ENCODE data around the gene KRTAP10-4. TPM values are rescaled to one million over a fixed set of nuclear protein-coding genes. Genes with fewer than 3 reads are reported as not detected.

Gene KRTAP10-4
- total RNA-seq, 2 donors from 2014 or later, result not detected

Other genes starting within 250 kb of the KRTAP10-4 start
- gene CFAP410, start 234.3 kb upstream of the KRTAP10-4 start, total RNA-seq, result 10 to 100 TPM; 18.1 to 18.8 TPM
- 10 to 100 TPM in 1 of 2 donors, 1 to 10 TPM in 1; 7.7 to 11.3 TPM for gene TRPM2, start 220.1 kb upstream of the KRTAP10-4 start, total RNA-seq
- gene LRRC3, start 118.2 kb upstream of the KRTAP10-4 start, total RNA-seq, result 1 to 10 TPM; 1.5 to 1.8 TPM
- not detected for gene KRTAP10-1, start 33.5 kb upstream of the KRTAP10-4 start, total RNA-seq
- not detected for gene KRTAP10-2, start 22.2 kb upstream of the KRTAP10-4 start, total RNA-seq
- gene KRTAP10-3, start 14.9 kb upstream of the KRTAP10-4 start, total RNA-seq, result not detected
- gene KRTAP10-5, start 6.9 kb downstream of the KRTAP10-4 start, total RNA-seq, result not detected
- gene KRTAP10-6, start 18.8 kb downstream of the KRTAP10-4 start, total RNA-seq, result not detected
- not detected for gene KRTAP10-7, start 26.9 kb downstream of the KRTAP10-4 start, total RNA-seq
- not detected for gene KRTAP10-8, start 38.4 kb downstream of the KRTAP10-4 start, total RNA-seq
- not detected for gene KRTAP10-9, start 53.4 kb downstream of the KRTAP10-4 start, total RNA-seq
- not detected for gene KRTAP10-10, start 63.6 kb downstream of the KRTAP10-4 start, total RNA-seq
- not detected for gene KRTAP10-11, start 72.7 kb downstream of the KRTAP10-4 start, total RNA-seq
- not detected for gene KRTAP12-4, start 80.9 kb downstream of the KRTAP10-4 start, total RNA-seq
- not detected for gene KRTAP12-3, start 84.2 kb downstream of the KRTAP10-4 start, total RNA-seq
- gene KRTAP12-2, start 93.2 kb downstream of the KRTAP10-4 start, total RNA-seq, result under 1 TPM in 1 of 2 donors, not detected in 1; 0.48 TPM
- not detected for gene KRTAP12-1, start 108.4 kb downstream of the KRTAP10-4 start, total RNA-seq
- gene KRTAP10-12, start 123.4 kb downstream of the KRTAP10-4 start, total RNA-seq, result not detected
- under 1 TPM; 0.14 to 0.48 TPM for gene TSPEAR, start 137.8 kb downstream of the KRTAP10-4 start, total RNA-seq
- 10 to 100 TPM; 72.6 to 75.6 TPM for gene UBE2G2, start 228.1 kb downstream of the KRTAP10-4 start, total RNA-seq
- gene SUMO3, start 244.3 kb downstream of the KRTAP10-4 start, total RNA-seq, result 10 to 100 TPM; 53.5 to 58.3 TPM